GM21381 (cell line): ENCODE results near the gene CDCA3.
"Not testable (repeated sequence)": the region's sequence is repeated elsewhere in the genome, so short reads cannot be mapped to it uniquely, and the experiment has no call there.

Experiments
- ATAC-seq: cut with Tn5 transposase; IDR thresholded peaks from one replicate; pipeline ENCODE4 v1.9.1; 2021; ENCODE audit warnings: mild to moderate bottlenecking, moderate library complexity; ENCODE audit not compliant: unreplicated experiment

Gene CDCA3

GRCh38 chr12:6851153-6851920 is at the start of gene CDCA3:
Gene CDCA3 (minus strand): TSS chr12:6851286. CDS start chr12:6850952, 334 bp downstream.
- ATAC-seq = peak; percentile 50

GRCh38 chr12:6899837-6900519 is 48.9 kb upstream of the CDCA3 start:
- ATAC-seq = no peak

- no peak for ATAC-seq
Measured at GRCh38 chr12:6899427-6899826, 48.3 kb upstream of the CDCA3 start.

GRCh38 chr12:6896846-6897435 is 45.9 kb upstream of the CDCA3 start:
- no peak for ATAC-seq

- ATAC-seq = no peak
Measured at GRCh38 chr12:6894321-6894720, 43.2 kb upstream of the CDCA3 start.

GRCh38 chr12:6892683-6893082 is 41.6 kb upstream of the CDCA3 start:
- not testable (repeated sequence) for ATAC-seq

- ATAC-seq = peak; percentile 1
Measured at GRCh38 chr12:6891646-6892001, 40.5 kb upstream of the CDCA3 start.

- ATAC-seq = peak; percentile 93
Measured at GRCh38 chr12:6890789-6891645, 39.9 kb upstream of the CDCA3 start.

DNA sequence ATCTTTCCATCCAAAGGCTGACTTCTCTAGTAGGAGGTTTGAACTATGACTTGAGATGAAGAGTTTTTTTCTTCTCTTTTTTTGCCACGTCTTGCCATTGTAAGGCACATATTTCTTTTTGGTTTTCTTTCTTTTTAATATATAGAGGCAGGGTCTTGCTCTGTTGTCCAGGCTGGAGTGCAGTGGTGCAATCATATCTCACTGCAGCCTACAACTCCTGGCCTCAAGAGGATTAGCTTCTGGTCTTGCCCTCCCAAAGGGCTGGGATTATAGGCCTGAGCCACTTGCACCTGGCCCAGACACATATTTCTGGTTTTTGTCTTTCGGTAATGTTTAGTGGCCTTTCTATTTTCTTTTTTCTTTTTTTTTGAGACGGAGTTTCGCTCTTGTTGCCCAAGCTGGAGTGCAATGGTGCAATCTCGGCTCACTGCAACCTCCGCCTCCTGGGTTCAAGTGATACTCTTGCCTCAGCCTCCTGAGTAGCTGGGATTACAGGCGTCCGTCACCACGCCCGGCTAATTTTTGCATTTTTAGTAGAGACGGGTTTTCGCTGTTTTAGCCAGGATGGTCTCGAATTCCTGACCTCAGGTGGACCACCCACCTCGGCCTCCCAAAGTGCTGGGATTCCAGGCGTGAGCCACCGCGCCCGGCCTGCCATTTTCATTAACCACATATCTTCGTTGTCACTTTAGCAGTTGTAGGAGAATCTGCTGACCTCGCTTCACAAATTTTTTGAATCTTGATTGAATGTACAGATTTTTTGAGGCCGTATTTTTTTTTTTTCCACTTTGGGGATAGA is 38.9 kb upstream of the CDCA3 start:
- ATAC-seq = not testable (repeated sequence)

DNA sequence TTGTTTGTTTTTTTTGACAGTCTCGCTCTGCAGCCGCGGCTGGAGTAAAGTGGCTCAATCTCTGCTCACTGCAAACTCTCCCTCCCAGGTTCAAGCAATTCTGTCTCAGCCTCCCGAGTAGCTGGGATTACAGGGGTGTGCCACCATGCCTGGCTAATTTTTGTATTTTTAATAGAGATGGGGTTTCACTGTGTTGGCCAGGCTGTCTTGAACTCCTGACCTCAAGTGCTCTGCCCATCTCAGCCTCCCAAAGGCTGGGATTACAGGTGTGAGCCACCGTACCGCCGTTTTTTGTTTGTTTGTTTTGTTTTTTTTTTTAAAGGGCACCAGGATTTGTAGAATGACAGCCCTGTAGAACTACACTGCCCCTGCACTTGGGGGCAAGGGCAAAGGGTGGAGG is 37.7 kb upstream of the CDCA3 start:
- ATAC-seq = not testable (repeated sequence)

GRCh38 chr12:6888360-6888759 is 37.3 kb upstream of the CDCA3 start:
- no peak for ATAC-seq

DNA sequence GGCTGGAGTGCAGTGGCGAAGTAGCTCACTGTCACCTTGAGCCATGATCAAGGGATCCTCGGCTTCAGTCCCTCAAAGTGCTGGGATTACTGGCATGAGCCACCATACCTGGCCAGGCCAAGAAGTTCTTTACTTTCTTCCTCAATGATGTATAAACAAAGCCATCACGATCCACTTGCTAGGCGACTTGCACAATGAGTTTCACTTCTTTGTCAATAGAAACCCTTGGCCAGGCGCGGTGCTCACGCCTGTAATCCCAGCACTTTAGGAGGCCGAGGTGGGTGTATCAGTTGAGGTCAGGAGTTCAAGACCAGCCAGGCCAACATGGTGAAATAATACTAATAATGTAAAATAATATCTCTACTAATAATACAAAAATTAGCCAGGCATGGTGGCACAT is 36.4 kb upstream of the CDCA3 start:
- no peak for ATAC-seq

DNA sequence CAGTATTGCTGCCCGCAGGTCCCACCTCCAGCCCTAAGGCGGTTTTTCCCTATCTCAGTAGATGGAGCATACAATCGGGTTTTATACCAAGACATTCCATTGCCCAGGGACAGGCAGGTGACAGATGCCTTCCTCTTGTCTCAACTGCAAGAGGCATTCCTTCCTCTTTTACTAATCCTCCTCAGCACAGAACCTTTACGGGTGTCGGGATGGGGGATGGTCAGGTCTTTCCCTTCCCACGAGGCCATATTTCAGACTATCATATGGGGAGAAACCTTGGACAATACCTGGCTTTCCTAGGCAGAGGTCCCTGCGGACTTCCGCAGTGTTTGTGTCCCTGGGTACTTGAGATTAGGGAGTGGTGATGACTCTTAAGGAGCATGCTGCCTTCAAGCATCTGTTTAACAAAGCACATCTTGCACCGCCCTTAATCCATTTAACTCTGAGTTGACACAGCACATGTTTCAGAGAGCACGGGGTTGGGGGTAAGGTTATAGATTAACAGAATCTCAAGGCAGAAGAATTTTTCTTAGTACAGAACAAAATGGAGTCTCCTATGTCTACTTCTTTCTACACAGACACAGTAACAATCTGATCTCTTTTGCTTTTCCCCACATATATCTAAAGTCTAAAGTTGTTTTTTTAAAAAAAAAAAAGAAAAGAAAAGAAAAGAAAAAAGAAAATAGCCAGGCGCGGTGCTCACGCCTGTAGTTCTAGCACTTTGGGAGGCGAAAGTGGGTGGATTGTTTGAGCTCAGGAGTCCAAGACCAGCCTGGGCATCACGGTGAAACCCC is 35.3 kb upstream of the CDCA3 start:
- ATAC-seq = not testable (repeated sequence)

GRCh38 chr12:6884539-6884938 is 33.5 kb upstream of the CDCA3 start:
- ATAC-seq = no peak

GRCh38 chr12:6883683-6884082 is 32.6 kb upstream of the CDCA3 start:
- no peak for ATAC-seq

GRCh38 chr12:6883252-6883651 is 32.2 kb upstream of the CDCA3 start:
- ATAC-seq = no peak

DNA sequence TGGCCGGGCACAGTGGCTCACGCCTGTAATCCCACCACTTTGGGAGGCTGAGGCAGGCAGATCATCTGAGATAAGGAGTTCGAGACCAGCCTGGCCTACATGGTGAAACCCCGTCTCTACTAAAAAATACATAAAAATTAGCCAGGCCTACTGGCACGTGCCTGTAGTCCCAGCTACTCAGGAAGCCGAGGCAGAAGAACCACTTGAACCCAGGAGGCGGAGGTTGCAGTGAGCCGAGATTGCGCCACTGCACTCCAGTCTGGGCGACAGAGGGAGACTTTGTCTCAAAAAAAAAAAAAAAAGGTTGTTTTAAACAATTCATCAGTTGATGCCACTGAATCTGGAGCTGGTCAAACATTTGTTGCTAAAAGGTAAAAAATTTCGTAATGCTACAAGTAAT is 28.7 kb upstream of the CDCA3 start:
- not testable (repeated sequence) for ATAC-seq

DNA sequence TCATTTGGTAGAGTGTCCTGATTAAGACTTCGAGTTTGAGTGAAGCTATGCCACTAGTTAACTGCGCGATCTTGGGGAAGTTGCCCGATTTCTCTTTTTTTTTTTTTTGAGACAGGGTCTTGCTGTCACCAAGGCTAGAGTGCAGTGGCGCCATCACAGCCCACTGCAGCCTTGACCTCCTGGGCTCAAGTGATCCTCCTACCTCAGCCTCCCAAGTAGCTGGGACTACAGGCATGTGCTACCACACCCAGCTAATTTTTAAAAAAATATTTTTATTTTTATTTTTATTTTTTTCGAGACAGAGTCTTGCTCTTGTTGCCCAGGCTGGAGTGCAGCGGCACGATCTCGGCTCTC is 22.9 kb upstream of the CDCA3 start:
- ATAC-seq = not testable (repeated sequence)
